Right hindlimb (tissue), 1 donor: ENCODE data around the gene TUBE1.
A peak's percentile ranks its signal among the peaks of the same experiment; 100 is the strongest.
"Not testable (repeated sequence)": the region's sequence is repeated elsewhere in the genome, so short reads cannot be mapped to it uniquely, and the experiment has no call there.

Source experiments
- DNase-seq: peaks from one replicate; pipeline ENCODE4 v3.0.0-alpha.2; 2018

Gene TUBE1, protein sequence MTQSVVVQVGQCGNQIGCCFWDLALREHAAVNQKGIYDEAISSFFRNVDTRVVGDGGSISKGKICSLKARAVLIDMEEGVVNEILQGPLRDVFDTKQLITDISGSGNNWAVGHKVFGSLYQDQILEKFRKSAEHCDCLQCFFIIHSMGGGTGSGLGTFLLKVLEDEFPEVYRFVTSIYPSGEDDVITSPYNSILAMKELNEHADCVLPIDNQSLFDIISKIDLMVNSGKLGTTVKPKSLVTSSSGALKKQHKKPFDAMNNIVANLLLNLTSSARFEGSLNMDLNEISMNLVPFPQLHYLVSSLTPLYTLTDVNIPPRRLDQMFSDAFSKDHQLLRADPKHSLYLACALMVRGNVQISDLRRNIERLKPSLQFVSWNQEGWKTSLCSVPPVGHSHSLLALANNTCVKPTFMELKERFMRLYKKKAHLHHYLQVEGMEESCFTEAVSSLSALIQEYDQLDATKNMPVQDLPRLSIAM

DNA sequence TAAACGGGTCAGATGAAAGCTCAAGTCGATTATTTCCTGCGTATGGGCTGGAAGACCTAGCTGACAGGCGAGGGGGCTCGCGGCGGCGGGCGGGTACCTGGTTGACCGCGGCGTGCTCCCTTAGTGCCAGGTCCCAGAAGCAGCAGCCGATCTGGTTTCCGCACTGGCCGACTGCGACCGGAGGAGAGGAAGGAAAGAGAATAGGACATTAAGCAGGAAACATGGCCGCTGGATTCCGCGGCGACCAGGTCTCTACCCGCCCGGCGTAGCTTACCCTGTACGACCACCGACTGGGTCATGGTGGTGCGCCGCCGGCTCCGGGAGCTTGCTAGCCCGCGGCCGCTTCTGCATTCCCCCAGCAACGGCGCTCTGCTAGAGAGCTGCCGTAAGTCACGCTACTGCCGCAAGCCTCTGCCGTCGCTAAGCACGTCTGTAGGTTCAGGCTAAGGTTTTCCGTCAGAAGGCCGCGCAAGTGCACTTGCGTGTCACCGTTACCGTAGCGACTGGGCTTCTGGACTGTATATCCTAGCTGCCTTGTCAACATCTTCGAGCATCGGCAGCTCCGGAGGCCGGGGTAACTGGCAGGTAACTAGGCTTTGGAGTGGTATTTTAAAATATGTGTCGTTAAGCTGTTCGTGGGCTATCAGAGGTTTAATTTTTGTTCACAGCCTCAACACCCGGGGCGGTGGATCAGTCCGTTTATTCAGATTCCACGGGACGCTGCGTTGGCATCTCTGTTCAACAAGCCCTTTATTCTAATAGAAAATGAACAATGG is at the start of gene TUBE1, which contains the start of gene FAM229B:
TSS of gene TUBE1 (minus strand) at position 347 of the 776 bp plus-strand sequence. CDS start at position 299, 48 bp downstream.
TSS of gene FAM229B (plus strand) at position 456 of the 776 bp plus-strand sequence. CDS start 11,693 bp downstream, outside the sequence.
- peak; percentile 96 for DNase-seq

DNA sequence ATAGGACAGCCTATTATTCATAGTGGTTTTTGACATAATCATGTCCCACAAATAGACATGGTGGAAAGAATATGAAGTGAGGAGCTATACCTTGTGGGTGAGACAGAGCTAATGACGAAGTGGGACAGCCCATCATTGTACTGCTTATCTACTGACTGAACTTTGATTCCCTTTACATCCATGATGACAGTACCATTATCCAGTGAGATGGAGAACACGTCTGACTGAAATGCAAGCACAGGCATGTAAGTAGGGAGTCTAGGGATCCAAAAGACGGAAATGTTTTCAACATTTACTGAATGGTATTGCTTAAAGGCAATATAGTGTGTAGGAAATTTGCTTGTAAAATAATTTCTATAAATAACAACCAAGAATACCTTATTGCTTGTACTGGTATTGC is 43.6 kb upstream of the TUBE1 start:
- no peak for DNase-seq

DNA sequence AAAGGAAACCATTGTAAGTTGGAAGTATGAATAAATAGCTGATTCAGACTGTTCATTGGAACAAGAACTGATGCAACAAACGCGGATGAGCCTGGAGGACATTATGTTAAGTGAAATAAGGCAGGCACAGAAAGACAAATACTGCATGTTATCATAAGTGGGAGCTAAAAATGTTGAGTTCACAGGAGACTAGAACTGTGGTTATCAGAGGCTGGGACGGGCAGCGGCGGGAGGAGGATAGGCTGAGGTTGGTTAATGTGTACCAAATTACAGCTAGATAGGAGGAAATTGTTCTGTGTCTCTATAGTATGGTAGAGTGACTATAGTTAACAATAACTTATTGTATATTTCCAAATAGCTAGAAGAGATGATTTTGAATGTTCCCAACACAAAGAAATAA is 40.9 kb upstream of the TUBE1 start:
- no peak for DNase-seq

DNA sequence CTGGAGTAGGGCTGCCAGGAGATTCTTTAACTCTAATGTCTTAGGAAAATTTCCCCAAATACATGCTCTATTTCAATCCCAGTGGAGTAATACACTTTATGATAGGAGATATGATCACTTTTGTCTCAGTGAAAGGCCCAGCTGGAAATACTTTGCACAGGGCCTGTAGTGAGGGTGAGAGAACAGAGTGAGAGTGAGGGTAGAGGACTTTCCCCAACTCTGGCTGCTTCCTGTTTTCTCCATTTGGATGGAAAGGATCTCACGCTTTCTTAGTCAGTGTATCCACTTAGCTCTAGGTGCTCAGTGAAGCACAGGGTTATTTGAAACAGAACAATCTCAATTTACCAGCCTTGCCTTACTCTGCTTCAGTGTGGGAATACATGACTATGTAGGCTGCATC is 36.7 kb upstream of the TUBE1 start:
- DNase-seq, result no peak

DNA sequence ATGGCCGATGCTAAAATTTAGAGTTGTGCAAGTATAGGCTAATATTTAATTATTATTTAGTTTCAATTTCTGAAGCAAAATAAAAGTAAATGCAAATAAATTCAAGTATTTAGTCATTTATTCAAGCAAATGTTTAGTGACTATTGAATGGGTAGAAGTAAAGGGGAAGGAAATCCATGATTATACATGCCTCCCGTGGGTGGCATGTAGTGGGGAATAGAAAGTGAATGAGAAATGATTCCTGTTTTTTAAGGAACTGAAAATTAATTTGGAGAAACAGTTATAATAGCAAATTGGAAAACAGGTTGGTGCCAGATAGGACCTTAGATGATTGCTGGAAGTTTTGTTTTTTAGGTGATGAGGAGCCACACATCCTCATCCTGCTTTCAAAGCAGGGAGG is 35.5 kb upstream of the TUBE1 start:
- no peak for DNase-seq

DNA sequence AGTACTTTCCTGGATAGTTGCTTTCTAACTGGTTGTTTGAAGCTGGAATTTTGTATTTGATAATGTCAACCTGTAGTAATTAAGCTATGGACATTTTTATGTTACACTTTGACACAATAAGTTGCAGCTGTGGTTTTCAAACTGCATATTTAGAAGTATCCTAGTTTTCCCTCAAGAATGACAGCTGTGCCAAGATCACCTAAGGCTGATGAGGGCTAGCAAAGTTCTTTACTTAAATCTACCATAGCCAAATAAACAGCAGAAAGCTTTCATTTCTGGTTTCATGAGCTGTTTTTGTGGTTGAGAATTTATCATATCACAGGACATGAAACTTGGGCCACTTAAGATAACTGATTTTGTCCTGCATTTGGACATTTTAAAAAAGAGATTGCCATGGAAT is 30.8 kb upstream of the TUBE1 start:
- DNase-seq, result no peak

DNA sequence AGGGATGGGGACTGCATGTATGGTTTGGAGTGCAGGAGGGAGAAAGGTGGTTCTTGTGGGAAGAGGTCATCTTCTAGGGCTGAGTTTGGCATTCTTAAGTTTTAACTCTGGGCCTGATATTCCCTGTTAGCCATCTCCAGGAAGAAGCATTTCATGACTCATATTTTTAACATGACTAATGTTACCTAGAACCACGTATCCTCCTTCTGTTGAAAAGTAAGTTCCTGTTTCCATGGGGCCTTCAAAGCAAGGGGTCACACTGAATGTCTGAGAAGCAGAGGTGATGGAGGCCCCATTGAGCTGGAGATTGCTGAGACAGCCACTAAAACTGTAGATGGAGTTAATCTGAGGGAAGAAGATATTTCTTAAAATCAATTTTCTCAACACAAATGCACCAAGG is 30.3 kb upstream of the TUBE1 start:
- no peak for DNase-seq

DNA sequence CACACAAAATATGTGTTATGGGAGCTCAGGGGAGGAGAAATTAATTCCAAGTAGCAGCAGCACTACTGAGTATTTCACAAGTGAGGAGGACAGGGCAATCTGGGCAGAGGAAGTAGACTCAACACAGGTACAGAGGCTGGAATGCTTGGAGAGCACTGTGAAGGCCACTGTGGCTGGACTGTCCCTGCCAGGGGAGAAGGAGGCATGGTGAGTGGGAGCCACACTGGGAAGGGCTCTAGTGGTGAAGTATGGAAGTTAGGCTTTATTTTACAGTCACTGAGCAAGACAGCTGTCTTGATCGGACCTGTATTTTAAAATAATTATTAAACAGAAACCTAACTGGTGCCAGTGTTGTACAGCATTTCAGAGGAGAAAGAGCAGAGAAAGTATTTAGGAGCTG is 28.9 kb upstream of the TUBE1 start:
- DNase-seq, result no peak

DNA sequence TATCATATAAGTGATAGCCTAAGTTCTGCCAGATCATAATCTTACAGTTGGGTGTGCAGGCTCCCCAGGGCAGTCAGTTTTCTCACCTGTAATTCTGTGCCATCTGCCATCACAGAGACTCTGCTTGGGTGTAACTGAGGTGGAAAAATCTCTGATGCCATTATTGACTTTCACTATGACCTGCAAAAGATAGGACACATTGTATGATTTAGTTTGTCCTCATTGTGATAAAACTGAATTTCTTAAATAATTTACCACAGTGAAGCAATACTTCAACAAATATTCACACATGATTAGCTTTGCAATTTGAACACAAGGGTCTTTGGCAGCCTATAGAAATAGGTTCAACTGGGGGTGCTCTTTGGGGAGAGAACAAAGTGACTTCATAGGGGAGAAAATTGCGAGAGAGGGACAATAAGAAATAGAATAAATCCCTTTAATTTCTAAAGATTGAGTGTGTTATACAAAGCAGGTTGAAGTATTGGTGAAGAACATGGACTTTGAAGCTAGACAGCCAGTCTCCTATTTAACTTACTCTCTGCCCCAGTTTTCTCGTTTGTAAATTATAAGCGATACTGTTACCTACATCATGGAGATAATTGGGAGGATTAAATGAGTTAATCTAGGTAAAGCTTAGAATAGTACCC is 27.4 kb upstream of the TUBE1 start:
- no peak for DNase-seq

DNA sequence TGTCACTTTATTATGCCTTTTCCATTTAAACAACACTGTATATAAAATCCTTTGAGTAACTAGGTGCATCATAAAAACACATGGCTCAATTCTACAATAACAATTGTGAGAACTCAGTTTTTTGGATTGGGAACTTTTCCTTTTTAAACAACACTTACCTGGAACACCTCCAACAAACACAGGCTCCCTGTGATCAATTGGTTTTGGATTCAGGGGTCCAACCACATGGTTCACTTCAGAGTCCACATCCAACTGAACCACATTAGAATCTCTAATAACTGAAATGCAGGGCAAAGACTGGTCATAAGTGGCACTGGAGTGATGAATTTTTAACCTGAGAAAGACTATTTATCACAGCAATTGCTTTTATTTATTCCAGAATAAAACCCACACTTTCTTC is 26.6 kb upstream of the TUBE1 start:
- no peak for DNase-seq

DNA sequence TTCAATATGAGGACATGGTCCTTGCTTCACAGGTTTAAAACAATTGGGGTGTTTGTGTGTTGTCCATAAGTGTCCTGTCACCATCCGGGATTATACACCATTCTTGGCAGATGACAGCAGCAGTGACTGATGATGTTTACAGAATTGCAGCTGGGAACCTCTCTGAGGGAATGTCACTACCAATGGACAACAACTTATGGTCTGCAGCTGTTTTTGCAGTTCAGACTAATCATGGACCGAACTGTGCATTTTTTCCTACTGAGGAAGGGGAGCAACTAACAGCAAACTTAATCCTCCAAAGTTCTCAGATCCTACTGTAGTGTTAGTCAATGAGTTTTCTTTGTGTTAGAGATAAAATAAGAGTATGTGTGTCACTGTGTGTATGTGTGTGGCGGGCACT is 26.1 kb upstream of the TUBE1 start:
- peak; percentile 43 for DNase-seq

DNA sequence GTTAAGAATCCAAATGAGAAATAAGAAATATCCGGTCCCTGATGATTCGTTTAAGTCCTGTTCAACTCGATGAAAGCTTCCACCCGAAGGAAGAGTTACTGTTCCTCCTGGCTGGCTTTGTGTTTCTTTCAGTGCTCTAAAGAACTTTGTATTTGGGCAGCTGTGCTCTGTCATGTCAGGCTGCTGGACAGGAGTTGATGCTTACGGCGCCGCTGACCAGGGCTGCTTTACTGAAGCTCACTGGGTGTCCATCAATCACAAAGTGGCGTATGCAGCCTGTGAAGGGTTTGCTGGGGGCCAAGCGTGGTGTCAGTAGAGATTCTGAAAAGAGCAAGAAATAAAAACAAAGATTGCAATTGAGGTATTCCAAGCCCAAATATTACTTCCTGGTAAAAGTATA is 22.0 kb upstream of the TUBE1 start:
- no peak for DNase-seq

DNA sequence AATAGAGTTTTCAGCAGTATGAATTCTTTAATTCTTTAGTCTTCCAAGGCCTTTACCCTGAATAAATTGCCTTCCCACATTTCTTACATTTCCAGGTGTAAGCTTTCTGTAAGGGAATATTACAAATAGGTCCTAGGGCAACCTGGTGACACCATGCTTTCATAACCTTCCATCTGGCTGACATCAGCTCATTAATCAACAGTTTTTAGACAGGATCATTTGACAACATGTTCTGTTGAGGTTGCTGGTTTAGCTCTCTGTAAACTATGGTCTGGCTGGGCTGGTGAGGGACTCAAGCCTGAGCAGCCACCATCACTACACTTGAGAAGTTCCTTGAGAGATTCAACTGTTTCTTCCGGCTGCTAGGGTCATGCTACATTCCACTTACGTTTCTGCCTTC is 19.3 kb upstream of the TUBE1 start:
- no peak for DNase-seq

DNA sequence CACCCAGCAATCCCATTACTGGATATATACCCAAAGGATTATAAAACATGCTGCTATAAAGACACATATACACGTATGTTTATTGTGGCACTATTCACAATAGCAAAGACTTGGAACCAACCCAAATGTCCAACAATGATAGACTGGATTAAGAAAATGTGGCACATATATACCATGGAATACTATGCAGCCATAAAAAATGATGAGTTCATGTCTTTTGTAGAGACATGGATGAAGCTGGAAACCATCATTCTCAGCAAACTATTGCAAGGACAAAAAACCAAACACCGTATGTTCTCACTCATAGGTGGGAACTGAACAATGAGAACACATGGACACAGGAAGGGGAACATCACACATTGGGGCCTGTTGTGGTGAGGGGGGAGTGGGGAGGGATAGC is 18.7 kb upstream of the TUBE1 start:
- not testable (repeated sequence) for DNase-seq

DNA sequence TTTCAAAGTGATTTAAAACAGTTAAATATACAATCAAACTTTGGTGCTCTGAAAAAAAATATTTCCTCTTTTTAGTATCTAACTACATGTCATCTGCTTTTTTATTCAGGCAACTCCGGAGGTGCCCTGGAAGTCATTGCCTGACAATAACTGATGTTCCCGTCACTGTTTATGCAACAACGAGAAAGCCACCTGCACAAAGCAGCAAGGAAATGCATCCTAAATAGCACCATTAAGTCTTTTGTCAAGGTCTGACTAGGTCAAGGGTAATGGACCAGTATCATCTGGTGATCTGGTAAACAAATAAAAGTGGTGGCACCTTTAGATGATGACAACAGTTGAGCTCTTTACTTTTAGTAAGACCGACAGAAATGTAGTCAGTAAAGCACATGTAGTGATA is 13.3 kb upstream of the TUBE1 start:
- no peak for DNase-seq

DNA sequence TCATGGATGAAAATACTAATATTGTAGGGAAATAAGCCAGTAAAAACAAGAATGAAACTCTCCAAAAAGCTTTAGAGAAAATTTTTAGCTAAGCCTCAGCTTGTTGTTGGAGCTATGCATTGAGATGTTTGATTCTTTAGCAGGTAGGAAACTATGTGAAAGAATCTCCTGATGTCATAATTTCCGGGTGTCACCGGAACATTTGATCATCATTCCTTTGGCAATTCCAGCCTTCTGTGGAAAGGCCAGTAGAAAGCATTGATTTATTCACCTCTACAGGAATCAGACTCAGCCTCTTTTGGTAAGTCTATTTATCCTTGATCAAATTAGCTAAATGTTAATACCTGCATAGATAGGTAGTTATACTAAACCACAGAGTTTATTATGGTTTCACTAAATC is 9.6 kb upstream of the TUBE1 start:
- DNase-seq, result no peak

DNA sequence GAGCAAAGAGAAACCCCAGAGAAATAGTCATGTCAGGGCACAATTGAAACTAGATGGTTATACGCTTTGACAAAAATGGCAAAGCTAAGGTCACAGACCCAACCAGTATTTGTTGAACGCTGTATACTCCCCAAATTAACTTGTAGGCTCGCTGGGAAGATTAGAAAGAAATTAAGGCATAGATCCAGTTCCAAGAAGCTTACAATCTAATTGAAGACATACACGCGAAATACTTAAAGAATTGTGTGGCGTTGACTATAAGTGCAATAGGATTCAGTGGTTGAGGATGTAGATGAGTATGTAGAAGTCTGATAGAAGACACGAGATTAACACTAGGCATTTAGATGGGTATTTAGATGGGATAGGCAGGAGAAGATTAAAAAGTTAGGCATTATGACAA is 634 bp upstream of the TUBE1 start:
- DNase-seq, result no peak

DNA sequence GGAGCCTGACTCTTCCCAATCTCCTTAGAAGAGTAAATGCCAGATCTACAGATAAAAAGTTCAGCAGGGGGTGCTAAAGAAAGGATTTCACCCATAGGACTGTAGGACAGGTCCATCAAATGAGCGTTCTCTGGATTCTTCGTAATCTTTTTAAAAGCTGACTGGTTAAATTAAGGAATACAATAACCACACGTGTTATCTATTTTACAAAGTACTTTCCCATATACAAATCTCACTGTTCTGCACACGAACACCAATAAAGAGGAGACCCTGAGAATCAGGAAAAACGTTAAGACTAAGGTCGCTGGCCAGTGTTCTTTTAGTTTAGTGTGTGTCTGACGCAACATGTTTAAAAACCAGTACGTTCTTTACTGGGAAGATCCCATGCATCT is 542 bp downstream of the TUBE1 start:
- DNase-seq, result no peak

DNA sequence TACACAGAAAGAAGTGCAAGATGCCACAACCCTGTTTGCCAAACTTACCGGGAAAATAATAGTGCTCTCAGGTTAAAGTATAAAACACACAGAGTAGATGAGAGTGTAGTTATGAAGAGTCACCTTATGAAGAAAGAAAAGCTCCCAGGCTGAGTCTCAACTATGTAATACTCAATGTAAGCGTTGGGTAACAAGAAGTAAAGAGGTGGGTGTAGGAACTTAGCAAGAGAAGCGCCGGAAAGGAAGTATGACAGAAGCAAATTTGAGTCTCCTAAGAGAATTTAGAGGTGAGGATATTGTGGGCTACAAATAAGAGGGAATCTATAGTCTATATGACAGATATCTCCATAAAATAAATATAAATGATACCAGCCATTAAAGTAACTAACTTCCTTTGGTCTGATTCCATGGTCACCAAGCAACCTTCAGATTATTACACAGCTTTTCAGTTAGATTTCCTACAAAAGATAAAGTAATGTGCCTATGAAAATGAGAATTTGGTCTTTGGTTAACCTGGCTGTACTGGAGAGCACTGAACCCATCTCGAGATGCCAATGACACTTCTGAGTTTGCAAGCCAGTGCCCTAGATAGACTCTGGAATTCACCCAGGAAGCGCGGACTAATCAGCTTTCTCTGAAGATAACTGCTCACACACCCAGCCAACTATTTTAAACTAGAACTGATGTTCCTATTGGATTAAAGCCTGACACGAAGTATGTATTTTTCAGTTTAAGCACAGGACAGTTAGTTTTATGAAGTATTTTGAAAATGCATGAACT is 1.8 kb downstream of the TUBE1 start:
- DNase-seq, result no peak

DNA sequence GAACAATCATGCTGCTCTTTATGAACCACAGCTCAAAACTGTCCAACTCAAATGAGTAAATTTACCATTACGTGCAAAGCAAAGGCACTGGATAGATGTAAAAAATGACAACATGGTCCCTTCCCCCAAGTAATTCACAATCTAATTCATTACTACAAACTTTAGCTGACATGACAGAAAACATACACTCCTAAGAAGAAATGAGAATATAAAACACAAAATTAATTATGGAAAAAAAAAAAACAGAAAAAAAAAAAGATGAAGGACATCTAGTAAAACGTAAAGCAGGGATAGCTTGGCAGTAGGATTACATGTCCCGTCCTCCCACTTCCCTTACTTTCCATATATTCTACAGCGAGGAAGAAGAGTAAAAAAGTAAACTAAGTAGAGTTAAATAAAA is 5.7 kb downstream of the TUBE1 start:
- no peak for DNase-seq

DNA sequence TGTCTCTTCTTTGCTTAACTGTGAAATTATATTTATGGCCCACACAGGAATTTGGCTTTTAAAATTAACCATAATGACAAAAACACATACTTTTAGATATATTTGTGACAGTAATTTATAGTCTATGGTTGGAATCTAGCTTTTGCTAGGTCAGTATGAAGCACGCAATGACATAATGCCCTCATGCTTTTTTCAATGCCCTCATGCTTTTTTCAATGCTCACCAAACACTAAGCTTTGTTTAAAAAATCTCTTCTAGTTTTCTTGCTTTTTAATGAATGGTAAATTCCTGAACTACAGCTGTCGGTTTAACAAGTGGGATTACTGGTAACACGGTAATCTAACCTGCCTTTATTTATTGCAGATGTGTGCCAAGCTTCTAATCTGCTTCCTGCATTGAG is 20.7 kb downstream of the TUBE1 start:
- no peak for DNase-seq

DNA sequence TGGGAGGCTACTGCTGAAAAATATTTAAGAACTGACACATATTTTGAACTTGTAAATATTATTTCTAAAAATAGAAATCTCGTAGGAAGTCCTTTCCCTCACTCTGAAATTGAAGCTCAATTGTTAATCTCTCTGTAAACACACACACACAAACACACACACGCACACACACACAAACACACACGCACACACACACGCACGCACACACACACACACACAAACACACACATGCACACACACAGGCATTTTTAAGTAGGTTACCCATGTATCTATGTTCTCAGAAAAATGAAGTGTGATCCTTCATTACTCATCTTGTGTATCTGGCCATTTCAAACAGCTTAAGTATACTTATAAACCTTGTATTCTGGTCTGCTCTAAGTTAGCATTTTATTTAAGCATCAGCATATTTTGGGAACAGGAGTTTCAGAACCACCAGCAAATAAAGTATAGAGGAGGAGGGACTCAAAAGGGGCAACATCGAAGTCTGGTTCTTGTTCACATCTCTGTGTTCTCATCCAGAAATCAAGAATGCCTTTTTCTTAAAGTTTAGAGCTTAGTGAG is 21.8 kb downstream of the TUBE1 start:
- no peak for DNase-seq
